Left ventricle myocardium inferior (tissue), 1 donor: Measurements from ENCODE around the gene MOGAT2. TPM values are rescaled to one million over a fixed set of nuclear protein-coding genes. Genes with fewer than 3 reads are reported as not detected.

ENCODE experiments used
- DNase-seq: peaks from one replicate; pipeline ENCODE4 v3.0.0-alpha.2; 2020
- H3K27ac ChIP-seq: fragments of 200-600 bp; replicated peaks from 2 replicates; pipeline ENCODE4 v1.8.0; 2021
- H3K27me3 ChIP-seq: fragments of 200-600 bp; 2 replicates; pipeline ENCODE4 v1.8.0; 2021; ENCODE audit warnings: low read depth
- H3K36me3 ChIP-seq: fragments of 200-600 bp; 2 replicates; pipeline ENCODE4 v1.8.0; 2021
- H3K4me1 ChIP-seq: fragments of 200-600 bp; 2 replicates; pipeline ENCODE4 v1.8.0; 2021
- H3K4me3 ChIP-seq: fragments of 200-600 bp; 2 replicates; pipeline ENCODE4 v1.8.0; 2021; ENCODE audit warnings: mild to moderate bottlenecking, moderate library complexity
- H3K9me3 ChIP-seq: fragments of 200-600 bp; replicated peaks from 2 replicates; pipeline ENCODE4 v1.8.0; 2021
- CTCF ChIP-seq: fragments of 200-600 bp; IDR thresholded peaks from 2 replicates; pipeline ENCODE4 v1.8.0; 2021; ENCODE audit warnings: antibody characterized with exemption, mild to moderate bottlenecking, borderline replicate concordance
- intact Hi-C: fragments of 100-400 bp; cut with micrococcal nuclease; formaldehyde crosslinking; loops from one replicate; pipeline ENCODE4 v1.11.0; 2022
- total RNA-seq: library from RNA; stranded (reverse); fragmentation: NEBNext Ultra II Directional; extraction: Animal tissue kit (Norgen Biotek cat#: 25700); gene quantifications from one replicate; pipeline ENCODE4 v1.2.1, GENCODE V29; 2021
- donor health status: DM: no; HTN: yes; CAD: no; lungs with severe emphysema.

The MOGAT2 gene
- total RNA-seq, 1 donor from 2014 or later, result not detected

- intact Hi-C loops, result no loop called here
- H3K27me3 ChIP-seq, result no peaks in the 10 kb centered on the region
- no peak for DNase-seq
Measured at GRCh38 chr11:75721852-75722668, 4.4 kb downstream of the MOGAT2 start.

GRCh38 chr11:75722669-75723042 lies 5.0 kb downstream of the MOGAT2 start:
- no peaks in the 10 kb centered on the region for H3K27me3 ChIP-seq
- no peak for DNase-seq
- no peaks in the 10 kb centered on the region for H3K36me3 ChIP-seq
- intact Hi-C loops, result no loop called here
- no peak overlapping the region for H3K27ac ChIP-seq
- TF ChIP-seq CTCF, result no peak
- peaks cover 51% of the 10 kb centered on the region for H3K4me1 ChIP-seq
- H3K9me3 ChIP-seq, result no peaks in the 10 kb centered on the region
- no peak overlapping the region for H3K4me3 ChIP-seq

More at GRCh38 chr11:75721852-75722668, 4.4 kb downstream of the MOGAT2 start:
- peaks cover 52% of the 10 kb centered on the region for H3K4me1 ChIP-seq
- TF ChIP-seq CTCF, result no peak
- H3K36me3 ChIP-seq, result no peaks in the 10 kb centered on the region
- no peaks in the 10 kb centered on the region for H3K9me3 ChIP-seq
- H3K4me3 ChIP-seq, result no peak overlapping the region
- H3K27ac ChIP-seq, result no peak overlapping the region

- Histone ChIP-seq H3K9me3 (no peaks in the 10 kb centered on the region), H3K27me3 (no peaks in the 10 kb centered on the region), H3K36me3 (no peaks in the 10 kb centered on the region), H3K27ac (peak overlapping the region; percentile 82), H3K4me1 (peaks cover 41% of the 10 kb centered on the region), H3K4me3 (no peak overlapping the region)
- TF ChIP-seq CTCF, result no peak
- intact Hi-C loops, result no loop called here
- no peak for DNase-seq
Measured at GRCh38 chr11:75725547-75726320, 8.1 kb downstream of the MOGAT2 start.

GRCh38 chr11:75728992-75729391 lies 11.4 kb downstream of the MOGAT2 start:
- intact Hi-C loops, result no loop called here
- no peak for TF ChIP-seq CTCF
- no peak overlapping the region for H3K27ac ChIP-seq
- H3K36me3 ChIP-seq, result no peaks in the 10 kb centered on the region
- no peak overlapping the region for H3K4me3 ChIP-seq
- DNase-seq, result no peak
- peaks cover 32% of the 10 kb centered on the region for H3K4me1 ChIP-seq
- H3K27me3 ChIP-seq, result no peaks in the 10 kb centered on the region
- no peaks in the 10 kb centered on the region for H3K9me3 ChIP-seq

- TF ChIP-seq CTCF, result no peak
- Histone ChIP-seq H3K36me3 (no peaks in the 10 kb centered on the region), H3K27me3 (no peaks in the 10 kb centered on the region), H3K27ac (no peak overlapping the region), H3K4me3 (no peak overlapping the region), H3K4me1 (peaks cover 40% of the 10 kb centered on the region), H3K9me3 (no peaks in the 10 kb centered on the region)
- intact Hi-C loops, result no loop called here
- DNase-seq, result no peak
Measured at GRCh38 chr11:75731095-75731494, 13.5 kb downstream of the MOGAT2 start.
